Measurements from ENCODE around the gene HAUS3.
A peak's percentile ranks its signal among the peaks of the same experiment; 100 is the strongest.
"Not testable (repeated sequence)": the region's sequence is repeated elsewhere in the genome, so short reads cannot be mapped to it uniquely, and the experiment has no call there.

Gene HAUS3

DNA sequence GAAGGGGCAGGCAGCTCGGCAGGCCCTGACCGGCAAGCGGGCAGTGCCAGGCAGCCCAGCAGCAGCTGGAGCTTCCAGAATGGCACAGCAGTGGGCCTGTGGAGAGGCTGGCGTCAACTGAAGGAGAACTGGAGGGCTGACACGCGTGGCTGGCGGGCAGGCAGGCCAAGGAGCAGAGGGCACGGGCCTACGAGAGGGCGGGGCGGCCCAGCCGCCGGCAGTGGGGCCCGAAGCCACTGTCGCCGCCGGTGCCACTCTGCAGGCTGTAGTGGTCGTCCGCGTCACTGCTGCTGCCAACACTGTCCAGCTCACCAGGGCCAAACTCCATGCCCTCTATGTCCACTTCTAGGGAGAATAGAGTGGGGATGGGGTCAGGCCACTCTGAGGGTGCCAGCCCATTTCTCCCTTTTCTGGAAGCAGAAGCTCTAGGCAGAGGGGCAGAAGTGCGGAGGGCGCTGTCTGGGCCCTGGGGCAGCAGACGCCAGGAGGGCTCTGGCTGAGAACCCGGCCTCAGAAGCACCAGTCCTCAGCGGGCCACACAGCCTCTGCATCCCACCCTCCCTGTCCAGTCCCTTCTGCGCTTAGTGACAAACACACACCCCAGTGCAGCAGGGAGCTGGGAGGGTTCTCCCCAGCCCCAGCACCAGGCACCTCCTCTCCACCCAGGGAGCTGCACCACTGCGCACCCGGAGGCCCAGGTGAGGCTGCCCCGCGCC is 8.6 kb upstream of the HAUS3 start:
- no peak for DNase-seq

DNA sequence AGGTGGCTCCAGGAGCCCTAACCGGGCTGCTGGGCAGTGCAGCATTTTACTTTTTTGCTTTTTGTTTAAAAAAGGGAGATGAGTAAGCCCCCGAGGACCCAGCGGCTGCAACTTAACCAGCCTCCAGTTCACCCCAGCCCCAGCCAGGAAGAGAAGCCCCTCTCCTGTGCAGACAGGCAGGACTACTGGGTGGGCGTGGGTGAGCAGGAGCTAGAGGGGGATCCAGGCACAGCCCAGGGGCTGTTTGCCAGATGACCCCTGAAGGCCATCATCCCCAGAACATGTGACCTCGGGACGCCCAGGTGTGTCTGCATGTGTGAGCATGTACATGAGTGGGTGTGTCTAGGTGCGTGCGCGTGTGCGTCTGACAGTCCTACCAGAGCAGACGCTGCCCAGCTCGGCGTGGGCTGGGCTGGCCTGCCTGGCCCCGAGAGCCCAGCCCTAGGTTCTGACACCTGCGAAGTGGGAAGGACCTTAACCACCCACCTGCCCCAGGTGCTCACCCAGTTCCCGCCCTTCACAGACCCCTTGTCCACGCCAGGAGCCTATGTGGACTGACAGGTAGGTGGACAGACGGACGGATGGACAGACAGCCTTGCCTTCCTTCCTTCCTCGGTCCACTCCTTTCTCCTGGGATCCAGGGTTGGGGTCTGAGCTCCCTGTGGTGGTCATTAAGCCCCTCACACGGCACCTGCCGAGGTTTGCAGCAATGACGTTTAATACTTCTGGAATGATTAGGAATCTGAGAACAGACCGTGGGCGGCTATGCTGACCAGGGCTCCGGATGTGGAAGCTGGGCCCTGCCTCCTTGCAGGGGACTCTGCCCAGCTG is 7.8 kb upstream of the HAUS3 start:
- DNase-seq: no peak

DNA sequence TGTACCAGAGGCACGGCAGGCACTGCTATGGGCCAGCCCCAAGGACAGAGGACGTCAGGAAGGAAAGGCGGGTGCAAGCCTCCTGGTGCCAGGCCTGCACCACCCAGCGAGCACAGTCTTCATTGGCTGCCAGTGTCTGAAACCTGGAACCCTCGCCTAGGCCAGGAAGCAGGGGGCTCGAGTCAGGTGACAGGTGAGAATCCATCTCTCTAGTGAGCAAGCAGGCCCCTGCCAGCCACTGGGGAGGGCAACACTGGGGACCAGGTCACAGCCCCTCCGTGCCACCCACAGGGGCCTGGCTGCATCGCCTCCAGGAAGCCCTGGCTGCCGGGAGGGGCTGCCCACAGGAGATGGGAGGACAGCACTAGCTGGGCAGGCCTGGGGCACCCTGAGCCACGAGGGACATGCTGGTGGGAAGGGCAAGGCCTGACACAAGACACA is 6.9 kb upstream of the HAUS3 start:
- no peak for DNase-seq

DNA sequence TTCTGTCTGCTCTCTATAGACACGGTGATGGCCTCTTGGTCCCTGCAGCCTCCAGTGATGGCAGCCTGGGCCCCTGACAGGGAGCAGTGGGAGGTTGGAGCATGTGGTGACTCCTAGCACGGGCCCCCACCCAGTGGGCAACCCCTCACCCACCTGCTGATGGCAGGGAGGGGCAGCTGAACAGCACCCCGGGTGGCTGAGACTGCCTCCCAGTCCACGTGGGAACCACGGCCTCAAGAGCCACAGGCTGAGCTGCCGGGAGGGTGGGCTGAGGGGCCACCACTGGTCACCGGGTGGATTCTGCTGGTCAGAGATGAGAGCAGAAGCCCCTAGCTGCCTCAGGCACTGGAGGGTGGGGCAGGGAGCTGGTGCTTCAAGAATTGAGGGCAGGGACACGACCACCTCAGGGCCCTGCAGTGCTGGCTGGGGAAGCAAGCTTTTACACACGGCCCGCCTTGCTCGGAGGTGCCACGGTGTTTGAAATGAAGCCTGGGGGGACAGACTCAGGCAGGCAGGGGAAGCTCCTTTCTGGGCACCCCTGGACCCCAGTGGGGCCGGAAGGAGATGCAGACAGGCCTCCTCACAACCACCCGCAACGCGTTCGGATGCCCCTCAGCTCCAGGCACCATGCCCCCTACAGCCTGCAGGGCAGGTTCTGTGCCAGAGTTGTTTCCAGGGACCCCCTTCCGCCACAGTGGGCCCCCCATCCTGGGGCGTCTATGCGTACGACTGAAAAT is 6.3 kb upstream of the HAUS3 start:
- no peak for DNase-seq

DNA sequence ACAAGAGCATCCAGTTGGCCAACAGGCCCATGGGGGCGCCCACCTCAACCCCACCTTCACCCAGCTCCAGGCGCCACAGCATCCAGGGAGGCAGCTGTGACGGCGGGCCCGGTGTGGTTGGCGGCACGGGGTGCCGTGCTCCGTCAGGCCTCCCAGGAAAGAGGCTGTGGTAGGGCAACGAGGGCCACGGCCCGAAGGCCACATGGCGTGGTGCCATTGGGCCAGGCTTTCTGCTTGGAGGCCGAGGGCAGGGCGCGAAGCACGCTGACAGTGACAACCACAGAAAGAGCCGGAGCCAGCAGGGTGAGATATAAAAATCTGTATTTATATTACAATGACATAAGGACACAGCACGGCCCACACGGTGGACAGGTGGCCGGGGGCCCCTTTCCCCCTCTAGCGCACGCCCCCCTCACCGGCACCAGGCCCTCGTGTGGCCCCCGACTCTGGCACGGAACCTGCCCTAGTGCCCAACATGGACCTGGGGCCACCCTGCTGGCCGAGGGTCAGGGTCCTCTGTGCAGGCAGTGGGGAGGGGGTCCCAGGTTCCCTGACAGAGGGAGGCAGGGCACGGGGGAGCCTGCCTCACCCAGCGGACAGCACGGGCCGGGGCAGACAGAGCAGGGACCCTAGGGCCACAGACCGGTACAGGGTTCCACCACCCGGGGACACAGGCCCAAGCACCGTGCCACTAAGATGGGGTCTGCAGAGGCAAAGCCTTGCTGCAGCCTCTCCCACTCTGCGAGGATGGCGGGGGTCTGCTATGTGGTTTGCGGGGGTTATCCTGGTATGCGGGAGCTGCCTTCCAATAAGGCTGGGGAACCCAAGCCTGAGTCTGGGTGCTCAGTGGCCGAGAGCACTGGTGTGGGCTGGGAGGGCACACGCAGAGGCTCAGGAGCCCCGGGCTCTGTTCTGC is 5.5 kb upstream of the HAUS3 start:
- DNase-seq: no peak

DNA sequence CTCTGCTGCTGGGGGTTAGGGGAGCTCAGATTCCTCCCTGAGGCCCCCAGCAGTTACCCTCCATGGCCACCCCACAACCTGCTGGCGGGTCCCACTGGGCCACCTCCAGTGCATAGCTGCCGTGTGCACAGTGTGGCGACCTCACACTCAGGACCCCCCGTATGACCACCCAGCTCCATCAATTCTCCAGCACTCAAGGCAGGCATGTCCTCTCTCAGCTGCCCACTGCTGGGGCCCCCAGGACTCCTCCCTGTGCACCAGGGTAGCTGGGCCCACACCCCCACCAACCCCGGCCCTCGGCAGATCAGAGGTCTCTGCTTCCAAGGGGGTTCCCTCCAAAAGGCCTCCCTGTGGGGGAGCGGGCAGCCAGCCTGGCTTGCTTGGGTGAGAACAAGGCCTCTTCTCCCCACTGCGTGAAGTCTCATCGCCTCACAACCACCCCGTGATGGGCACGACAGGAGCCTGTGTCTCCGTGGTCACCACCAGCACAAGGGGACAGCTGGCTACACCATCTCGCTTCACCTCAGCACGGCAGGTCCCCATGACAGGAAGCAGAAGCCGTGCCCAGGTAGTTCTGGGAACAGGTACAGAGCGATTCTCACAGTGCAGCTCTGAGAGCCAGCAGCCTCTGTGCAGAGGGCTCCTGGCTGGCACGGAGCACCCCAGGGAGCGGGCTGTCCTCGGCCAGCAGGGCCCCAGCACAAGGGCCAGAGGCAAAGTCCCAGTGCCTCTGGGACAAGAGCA is 4.6 kb upstream of the HAUS3 start:
- DNase-seq: no peak

DNA sequence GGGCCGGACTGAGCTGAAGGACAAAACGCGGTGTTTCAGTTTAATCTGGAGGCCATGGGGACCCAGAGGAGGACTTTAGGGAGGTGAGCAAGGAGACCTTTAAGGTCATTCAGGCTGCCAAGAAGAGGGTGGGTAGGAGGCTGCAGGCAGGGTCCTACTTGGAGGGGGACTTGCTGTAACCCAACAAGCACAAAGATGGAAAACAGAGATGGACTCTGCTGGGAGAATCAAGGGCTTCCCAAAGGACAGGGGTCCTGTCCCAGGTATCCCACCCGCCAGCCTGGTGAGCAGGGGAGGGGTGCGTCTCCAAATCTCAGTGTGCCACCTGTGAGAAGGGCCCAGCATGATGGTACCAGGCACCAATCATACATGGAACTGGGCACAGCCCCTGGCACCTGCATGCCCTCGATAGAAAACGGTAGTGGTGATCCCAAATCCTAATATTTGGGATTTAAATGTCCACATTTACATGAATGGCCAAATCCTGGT is 3.9 kb upstream of the HAUS3 start:
- DNase-seq: no peak

DNA sequence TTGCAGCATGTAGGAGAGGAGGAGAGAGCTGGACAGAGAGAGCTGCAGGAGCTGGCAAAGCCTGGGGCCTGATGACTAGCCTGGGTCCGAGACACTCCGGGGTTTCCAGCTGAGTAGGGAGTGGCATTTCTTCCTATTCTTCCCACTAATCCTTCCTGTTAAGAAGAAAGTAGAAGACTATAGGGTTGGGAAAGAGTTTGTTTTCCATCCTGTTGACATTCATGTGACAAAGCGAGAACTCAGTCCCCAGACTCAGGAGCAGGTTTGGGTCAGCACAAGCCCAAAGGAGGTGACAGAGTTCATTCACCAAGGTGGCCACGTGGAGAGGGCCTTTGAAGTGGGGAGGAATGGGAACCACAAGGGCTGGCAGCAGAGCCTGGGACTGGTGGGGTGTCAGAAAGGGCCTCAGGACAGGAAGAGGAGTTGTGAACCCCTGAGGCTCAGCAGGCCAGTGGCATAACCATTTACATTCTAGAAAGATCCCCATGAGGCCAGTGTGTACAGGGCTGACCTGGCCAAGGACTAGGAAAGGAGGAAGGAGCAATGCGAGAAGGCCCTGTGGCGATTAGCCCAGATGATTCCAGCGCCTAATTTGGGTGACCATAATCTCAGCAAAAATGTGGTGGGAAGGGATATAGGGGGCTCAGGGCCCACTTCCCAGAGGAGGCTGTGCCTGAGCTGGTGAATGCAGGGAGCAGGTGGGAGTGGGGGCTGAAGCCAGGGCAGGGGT is 3.3 kb upstream of the HAUS3 start:
- DNase-seq: no peak

DNA sequence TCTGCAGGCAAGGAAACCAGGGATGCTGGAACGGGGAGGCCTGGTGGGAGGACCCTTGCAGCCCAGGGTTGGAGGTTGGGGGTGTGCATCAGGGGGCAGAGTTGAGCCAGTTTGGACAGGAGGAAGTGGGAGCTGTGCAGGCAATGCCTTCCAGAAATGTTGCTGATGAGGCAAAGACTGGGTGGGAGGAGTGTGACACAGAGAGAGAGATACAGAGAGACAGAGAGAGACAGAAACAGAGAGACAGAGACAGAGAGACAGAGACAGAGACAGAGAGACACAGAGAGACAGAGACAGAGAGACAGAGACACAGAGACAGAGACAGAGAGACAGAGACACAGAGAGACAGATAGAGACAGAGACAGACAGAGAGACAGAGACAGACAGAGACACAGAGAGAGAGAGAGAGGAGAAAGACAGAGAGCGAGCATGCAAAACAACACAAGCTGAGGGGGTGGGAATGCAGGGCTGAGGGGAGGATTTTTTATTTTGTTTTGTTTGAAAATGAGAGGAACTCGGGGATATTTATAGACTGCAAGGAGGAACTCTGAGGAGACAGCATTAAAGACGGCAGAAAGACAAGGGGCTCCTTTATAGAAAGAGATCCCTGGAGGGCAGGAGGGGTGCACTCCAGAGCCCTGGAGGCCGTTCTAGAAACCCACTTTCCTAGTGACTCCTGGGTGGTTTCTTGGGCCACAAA is 1.9 kb upstream of the HAUS3 start:
- DNase-seq: no peak

DNA sequence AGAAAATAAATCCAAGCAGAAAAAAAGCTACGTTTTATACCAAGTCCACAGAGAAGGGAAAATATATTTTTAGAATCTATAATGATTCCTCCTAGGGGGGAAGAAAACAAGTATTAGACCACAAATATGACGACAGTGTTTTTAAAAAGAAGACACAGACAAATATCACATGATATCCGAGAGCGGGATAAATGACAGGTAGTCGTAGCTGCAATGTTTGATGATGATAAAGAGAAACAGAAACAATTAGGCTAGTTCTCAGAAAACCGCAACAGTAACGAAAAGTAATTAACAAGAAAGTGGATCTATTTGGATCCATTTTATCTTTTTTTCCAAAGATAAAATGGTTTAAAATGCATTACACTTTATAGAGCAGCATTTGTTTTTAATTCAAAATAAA is 918 bp downstream of the HAUS3 start:
- peak; percentile 72 for DNase-seq

DNA sequence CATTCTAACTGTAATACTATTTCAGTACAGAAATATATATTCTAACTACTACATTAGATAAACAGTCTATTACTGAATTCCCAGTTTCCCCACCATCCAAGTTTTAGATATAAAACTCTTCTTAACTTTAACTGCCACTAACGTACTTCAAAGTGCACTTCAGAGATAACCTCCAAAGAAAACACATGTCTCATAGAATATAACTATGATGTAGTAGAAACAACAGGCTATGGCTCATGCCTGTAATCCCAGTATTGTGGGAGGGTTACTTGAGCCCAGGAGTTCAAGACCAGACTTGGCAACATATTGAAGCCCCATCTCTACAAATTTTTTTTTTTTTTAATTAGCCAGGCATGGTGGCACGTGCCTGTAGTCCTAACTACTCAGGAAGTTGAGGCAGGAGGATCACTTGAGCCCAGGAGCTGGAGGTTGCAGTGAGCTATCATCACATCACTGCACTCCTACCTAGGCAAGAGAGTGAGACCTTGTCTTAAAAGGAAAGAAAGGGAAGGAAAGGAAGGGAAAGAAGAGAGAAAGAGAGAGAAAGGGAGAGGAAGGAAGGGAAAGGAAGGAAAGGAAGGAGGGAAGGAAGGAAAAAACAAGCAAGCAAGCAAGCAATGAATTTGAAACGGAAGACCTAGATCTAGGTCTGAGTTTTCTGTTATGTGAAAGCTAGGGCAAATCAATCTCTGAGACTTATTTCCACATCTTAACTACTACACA is 4.8 kb downstream of the HAUS3 start:
- no peak for DNase-seq

DNA sequence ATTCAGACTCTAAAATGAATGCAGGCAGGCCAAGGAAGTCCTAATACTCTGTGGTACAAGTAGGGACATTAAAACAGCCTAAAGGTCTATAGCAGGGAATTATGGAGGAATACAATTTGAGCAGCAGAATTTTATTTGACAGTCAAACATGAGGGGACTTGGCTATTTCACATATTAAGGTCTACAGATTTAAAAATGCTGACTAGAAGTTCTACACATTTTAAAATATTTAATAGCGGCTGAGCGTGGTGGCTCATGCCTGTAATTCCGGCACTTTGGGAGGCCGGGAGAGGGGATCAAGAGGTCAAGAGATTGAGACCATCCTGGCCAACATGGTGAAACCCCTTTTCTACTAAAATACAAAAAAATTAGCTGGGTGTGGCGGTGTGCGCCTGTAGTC is 10.8 kb downstream of the HAUS3 start:
- no peak for DNase-seq

DNA sequence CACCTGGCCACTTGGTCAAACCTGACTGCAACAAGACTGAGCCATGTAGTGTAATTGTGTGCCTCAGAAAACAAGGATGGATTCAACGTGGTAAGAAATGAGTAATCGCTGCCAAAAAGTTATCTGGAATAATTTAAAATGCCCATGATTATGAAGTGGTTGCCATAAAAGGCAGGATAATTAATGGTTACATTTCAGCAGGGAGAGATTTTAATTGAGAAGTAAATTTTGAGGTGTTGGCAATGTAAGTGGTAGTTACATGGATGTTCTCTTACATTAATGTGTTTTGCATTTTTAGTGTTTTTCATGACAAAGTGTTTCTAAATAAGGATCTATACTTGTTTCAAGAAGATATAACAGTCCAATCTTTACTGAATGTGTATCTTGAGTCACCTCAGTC is 15.7 kb downstream of the HAUS3 start:
- DNase-seq: no peak

DNA sequence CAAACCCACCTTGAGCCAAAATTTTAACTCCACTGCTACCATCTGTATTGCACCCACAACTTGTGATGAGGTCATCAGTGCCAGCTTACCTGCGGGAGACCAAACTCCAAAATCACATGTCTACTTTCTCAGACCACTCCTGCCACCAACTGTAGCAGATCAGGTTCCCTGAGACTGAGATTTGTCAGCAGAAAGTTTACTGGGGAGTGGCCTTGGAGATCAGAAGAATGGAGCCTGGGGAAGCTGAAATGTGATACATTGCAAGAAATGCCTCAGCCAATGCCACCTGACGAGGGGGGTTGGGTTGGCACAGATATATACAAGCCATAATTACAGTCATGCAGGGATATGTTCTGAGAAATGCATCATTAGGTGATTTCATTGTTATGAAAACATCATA is 19.1 kb downstream of the HAUS3 start:
- no peak for DNase-seq

DNA sequence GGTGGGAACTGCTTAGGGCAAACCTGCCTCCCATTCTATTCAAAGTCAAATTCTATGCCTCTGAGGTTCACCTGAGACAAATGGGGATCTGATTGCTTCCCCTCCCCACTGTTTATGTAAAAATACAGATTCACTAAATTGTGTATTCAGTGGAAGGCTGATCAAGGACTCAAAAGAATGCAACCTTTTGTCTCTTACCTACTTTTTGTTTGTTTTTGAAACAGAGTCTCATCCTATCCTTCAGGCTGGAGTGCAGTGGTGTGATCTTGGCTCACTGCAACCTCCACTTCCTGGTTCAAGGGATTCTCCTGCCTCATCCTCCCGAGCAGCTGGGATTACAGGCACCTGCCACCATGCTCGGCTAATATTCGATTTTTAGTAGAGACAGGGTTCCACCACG is 20.5 kb downstream of the HAUS3 start:
- DNase-seq: not testable (repeated sequence)

DNA sequence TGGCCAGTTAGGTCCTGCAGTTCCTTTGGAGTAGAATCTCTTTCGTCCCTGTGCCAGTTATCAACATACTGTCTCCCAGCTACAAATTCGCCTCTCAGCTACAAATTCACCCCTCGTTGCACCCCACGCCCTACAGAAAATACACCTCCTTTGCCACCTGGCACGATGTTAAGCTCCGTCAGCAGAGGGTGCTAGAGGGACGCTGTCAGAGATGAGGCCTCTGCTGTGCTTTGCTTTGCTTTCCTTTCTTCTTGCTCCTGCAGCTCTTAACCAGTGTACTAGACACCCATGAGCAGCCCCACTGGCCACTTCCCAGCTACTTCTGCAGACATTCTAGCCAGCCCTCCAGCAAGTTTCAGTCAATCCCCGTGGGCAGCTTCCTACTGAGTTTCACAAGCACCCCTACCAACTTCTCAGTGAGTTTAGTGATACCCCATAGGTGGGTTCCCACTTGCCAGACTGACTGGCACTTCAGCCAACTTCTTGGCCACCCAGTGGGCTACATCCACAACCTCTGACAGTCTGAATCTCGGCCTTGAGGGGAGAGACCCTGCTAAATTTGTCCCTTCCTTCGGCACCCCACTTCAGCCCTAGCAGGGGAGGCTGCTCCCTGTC is 21.8 kb downstream of the HAUS3 start:
- DNase-seq: peak; percentile 70

DNA sequence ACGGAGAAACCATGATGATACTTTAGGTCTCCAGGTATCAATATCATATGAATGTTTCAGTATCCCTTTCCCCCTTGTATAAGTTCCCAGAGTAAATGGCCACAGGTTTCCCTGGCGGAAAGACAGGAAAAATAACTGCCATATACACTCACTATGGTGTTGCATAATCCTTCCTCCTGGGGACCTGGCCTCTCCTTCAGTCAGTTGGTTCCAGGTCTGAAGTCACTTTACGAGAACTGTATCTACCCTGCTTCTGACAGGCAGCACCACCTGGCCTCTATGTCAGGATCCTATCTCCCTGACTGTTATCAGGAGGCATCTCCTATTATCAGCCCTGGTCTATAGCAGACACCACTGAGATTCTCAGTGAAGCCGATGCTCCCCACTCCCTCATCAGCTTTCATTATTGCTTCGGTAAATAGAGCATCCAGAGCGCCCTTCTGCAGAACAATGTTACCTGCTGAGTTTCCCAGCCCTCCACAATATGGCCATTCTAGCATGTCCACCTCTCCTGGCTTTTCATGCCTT is 22.6 kb downstream of the HAUS3 start:
- DNase-seq: no peak

DNA sequence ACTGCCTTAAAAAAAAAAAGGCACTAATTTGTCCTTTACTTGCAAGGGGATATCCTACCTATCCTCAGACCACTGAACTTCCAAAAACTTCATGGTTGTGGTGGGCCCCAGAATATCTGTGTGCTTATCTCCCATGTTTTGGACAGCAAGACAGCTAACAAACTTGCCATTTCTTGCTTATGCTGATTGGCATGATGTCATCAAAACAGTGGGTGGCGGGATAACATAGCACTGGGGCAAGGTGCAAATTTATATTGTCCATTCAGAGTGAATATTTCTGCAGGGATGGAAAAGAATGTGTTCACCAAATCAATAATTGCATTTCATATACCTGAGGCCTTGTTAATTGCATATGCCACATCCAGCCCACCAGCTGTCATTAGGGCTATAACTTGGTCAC is 23.5 kb downstream of the HAUS3 start:
- no peak for DNase-seq

DNA sequence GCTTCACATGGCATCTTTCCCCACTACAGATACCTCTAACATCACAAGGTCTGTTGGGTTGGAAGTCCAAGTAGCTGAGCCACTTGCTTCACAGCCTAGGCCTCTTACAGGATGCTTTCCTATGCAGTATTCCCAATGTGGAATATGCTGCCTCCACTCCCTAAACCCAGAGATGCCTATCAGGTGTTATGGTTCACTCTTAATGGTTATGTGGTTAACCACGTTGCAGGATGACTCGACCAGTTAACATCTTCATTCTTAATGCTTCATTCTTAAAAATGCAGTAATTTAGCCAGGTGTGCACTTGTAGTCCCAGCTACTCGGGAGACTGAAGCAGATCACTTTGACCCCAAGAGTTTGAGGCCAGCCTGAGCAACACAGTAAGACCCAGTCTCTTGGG is 24.2 kb downstream of the HAUS3 start:
- DNase-seq: no peak

All from central memory CD4-positive, alpha-beta T cell (primary cell).